ENCODE measurements around the gene LKAAEAR1. TPM values are rescaled to one million over a fixed set of nuclear protein-coding genes. Genes with fewer than 3 reads are reported as not detected.

LKAAEAR1 gene
- total RNA-seq, 1 donor from 2014 or later: 0.31 TPM

DNA sequence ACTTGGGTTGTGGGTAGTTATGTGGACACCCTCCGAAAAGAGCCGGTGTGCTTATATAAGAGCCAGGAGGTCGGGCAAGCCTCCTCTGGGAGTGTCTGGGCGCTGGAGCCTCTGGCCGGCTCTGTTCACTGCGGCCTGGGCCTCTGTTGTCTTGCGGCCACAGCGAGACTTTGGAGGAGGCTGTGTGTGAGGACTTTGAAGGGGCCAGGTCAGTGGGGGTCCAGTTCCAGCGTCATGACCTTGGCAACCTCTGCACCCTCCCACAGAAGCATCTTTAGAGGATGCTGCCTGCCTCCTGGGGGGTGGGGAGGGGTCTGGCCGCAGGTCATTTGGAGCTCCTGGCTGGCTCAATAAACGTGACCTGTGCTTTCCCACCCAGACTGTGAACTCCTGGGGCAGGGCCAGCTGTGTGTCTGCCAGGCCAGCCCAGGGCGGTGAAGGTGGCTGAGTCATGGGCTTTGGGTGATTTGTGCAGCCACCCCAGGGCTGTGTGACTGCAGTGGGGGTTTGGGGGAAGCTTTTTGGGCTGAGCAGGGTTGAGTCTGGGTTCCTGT lies 20.0 kb downstream of the LKAAEAR1 start:
- H3K9me3 Mint-ChIP-seq: no peaks in the 10 kb centered on the region
- intact Hi-C loops (cut with micrococcal nuclease): loop anchor here (5.0 to 10.0 kb wide), 3 partner anchors 439 to 792 kb away; partner anchors contain the start of genes ARFGAP1, GMEB2 and PPDPF
- peaks cover 2% of the 10 kb centered on the region for H3K36me3 Mint-ChIP-seq (ENCODE audit: low read depth)
- H3K4me3 Mint-ChIP-seq: peak overlapping the region; percentile 88
- ChIA-PET CTCF (no interaction called here), POLR2A (interaction anchor here (0.5 to 5.6 kb wide), 4 partner anchors 13 to 1439 kb away, joined by 5 to 77 read pairs (median 6); partner anchors contain the start of genes OPRL1, RGS19 and TPD52L2)
- TF ChIP-seq CTCF (IDR thresholded peaks at IDR 0.05): no peak
- ATAC-seq (ENCODE audit: low read depth) (no peak), DNase-seq (no peak)
- peaks cover 52% of the 10 kb centered on the region for H3K4me1 Mint-ChIP-seq
- no peaks in the 10 kb centered on the region for H3K27me3 Mint-ChIP-seq
- H3K27ac Mint-ChIP-seq: peak overlapping the region; percentile 67

GRCh38 chr20:64063389-64064144 lies 20.6 kb downstream of the LKAAEAR1 start:
- no peak for ATAC-seq (ENCODE audit: low read depth)
- H3K36me3 Mint-ChIP-seq (ENCODE audit: low read depth): peaks cover 2% of the 10 kb centered on the region
- H3K4me3 Mint-ChIP-seq: peak overlapping the region; percentile 88
- DNase-seq: no peak
- H3K27me3 Mint-ChIP-seq: no peaks in the 10 kb centered on the region
- intact Hi-C loops (cut with micrococcal nuclease): loop anchor here (1.0 to 10.0 kb wide), 8 partner anchors 15 to 791 kb away; partner anchors contain the start of genes ARFGAP1, DNAJC5, GMEB2 and PPDPF
- CTCF ChIA-PET: interaction anchor here (0.8 to 1.7 kb wide), 3 partner anchors 13 to 25 kb away, joined by 3 to 12 read pairs (median 6); partner anchors contain the start of gene RGS19
- H3K27ac Mint-ChIP-seq: peak overlapping the region; percentile 67
- H3K9me3 Mint-ChIP-seq: no peaks in the 10 kb centered on the region
- no peak for TF ChIP-seq CTCF (IDR thresholded peaks at IDR 0.05)
- POLR2A ChIA-PET: interaction anchor here (1.0 to 5.6 kb wide), 8 partner anchors 14 to 543 kb away, joined by 3 to 77 read pairs (median 6); partner anchors contain the start of genes GMEB2, LKAAEAR1, OPRL1 and PPDPF
- peaks cover 50% of the 10 kb centered on the region for H3K4me1 Mint-ChIP-seq

GRCh38 chr20:64062596-64063388 lies 21.4 kb downstream of the LKAAEAR1 start, which contains the start of gene TCEA2:
TCEA2 (plus strand) TSS chr20:64063198; CDS start chr20:64063313, 115 bp downstream.
- TF ChIP-seq CTCF (IDR thresholded peaks at IDR 0.05): no peak
- POLR2A ChIA-PET: interaction anchor here (0.5 to 1.9 kb wide), 9 partner anchors 16 to 542 kb away, joined by 3 to 43 read pairs (median 6); partner anchors contain the start of genes GMEB2, LKAAEAR1, OPRL1 and PPDPF
- Mint-ChIP-seq H3K27me3 (no peaks in the 10 kb centered on the region), H3K9me3 (no peaks in the 10 kb centered on the region), H3K4me1 (peaks cover 51% of the 10 kb centered on the region), H3K27ac (peak within 1 kb of the TSS; percentile 67), H3K36me3 (ENCODE audit: low read depth) (peaks cover 2% of the 10 kb centered on the region), H3K4me3 (peak within 1 kb of the TSS; percentile 88)
- intact Hi-C loops (cut with micrococcal nuclease): loop anchor here (1.0 to 10.0 kb wide), 8 partner anchors 16 to 790 kb away; partner anchors contain the start of genes ARFGAP1, DNAJC5, GMEB2 and PPDPF
- peak; percentile 94 for DNase-seq
- ATAC-seq (ENCODE audit: low read depth): peak; percentile 84
- CTCF ChIA-PET: interaction anchor here (0.8 to 1.7 kb wide), 3 partner anchors 12 to 24 kb away, joined by 3 to 12 read pairs (median 6); partner anchors contain the start of gene RGS19

- CTCF ChIA-PET: interaction anchor here (1.5 to 1.7 kb wide), 2 partner anchors 17 to 24 kb away, joined by 3 to 12 read pairs; partner anchors contain the start of gene RGS19
- ATAC-seq (ENCODE audit: low read depth): no peak
- Mint-ChIP-seq H3K27ac (no peak overlapping the region), H3K4me3 (peak overlapping the region; percentile 88), H3K27me3 (no peaks in the 10 kb centered on the region), H3K9me3 (no peaks in the 10 kb centered on the region), H3K4me1 (peaks cover 52% of the 10 kb centered on the region), H3K36me3 (ENCODE audit: low read depth) (peaks cover 2% of the 10 kb centered on the region)
- no peak for DNase-seq
- intact Hi-C loops (cut with micrococcal nuclease): loop anchor here (2.0 to 10.0 kb wide), 4 partner anchors 39 to 790 kb away; partner anchors contain the start of genes ARFGAP1, GMEB2 and PPDPF
- TF ChIP-seq CTCF (IDR thresholded peaks at IDR 0.05): no peak
- POLR2A ChIA-PET: interaction anchor here (0.5 to 1.9 kb wide), 9 partner anchors 16 to 542 kb away, joined by 3 to 43 read pairs (median 6); partner anchors contain the start of genes GMEB2, LKAAEAR1, OPRL1 and PPDPF
These were observed 22.0 kb downstream of the LKAAEAR1 start for GRCh38 chr20:64062276-64062595.
